Karpas-422 (cell line): Measurements from ENCODE around the gene TMOD3. TPM values are rescaled to one million over a fixed set of nuclear protein-coding genes. Genes with fewer than 3 reads are reported as not detected.

Experiments used
- DNase-seq: peaks from one replicate; pipeline ENCODE4 v3.0.0-alpha.2; 2015
- H2AFZ ChIP-seq: fragments of 200-600 bp; sonication (generic); 2 replicates; pipeline ENCODE4 v1.6.1; 2014; ENCODE audit warnings: antibody characterized with exemption, low read length, mixed read lengths
- H3K27ac ChIP-seq: fragments of 200-600 bp; sonication (generic); 2 replicates; pipeline ENCODE4 v1.5.1; 2014; ENCODE audit warnings: mild to moderate bottlenecking, low read length, moderate library complexity
- H3K27me3 ChIP-seq: fragments of 200-600 bp; sonication (generic); 2 replicates; pipeline ENCODE4 v1.6.1; 2014; ENCODE audit warnings: low read length, mixed read lengths
- H3K36me3 ChIP-seq: fragments of 200-600 bp; sonication (generic); 2 replicates; pipeline ENCODE4 v1.6.1; 2014; ENCODE audit warnings: low read length, mixed read lengths; ENCODE audit not compliant: insufficient read depth
- H3K4me1 ChIP-seq: fragments of 200-600 bp; sonication (generic); 2 replicates; pipeline ENCODE4 v1.6.1; 2014; ENCODE audit warnings: mild to moderate bottlenecking, low read length, mixed read lengths
- H3K4me2 ChIP-seq: fragments of 200-600 bp; sonication (generic); 2 replicates; pipeline ENCODE4 v1.6.1; 2014; ENCODE audit warnings: low read length, low read depth, mild to moderate bottlenecking; ENCODE audit not compliant: poor library complexity, severe bottlenecking
- H3K4me3 ChIP-seq: fragments of 200-600 bp; sonication (generic); 2 replicates; pipeline ENCODE4 v1.5.1; 2014; ENCODE audit warnings: mild to moderate bottlenecking, antibody characterized with exemption, low read length, mixed read lengths
- H3K79me2 ChIP-seq: fragments of 200-600 bp; sonication (generic); 2 replicates; pipeline ENCODE4 v1.6.1; 2014; ENCODE audit warnings: mild to moderate bottlenecking, low read length, mixed read lengths
- H3K9ac ChIP-seq: fragments of 200-600 bp; sonication (generic); 2 replicates; pipeline ENCODE4 v1.6.0; 2014; ENCODE audit warnings: low read length
- H3K9me2 ChIP-seq: fragments of 200-600 bp; sonication (generic), shearing (Covaris generic); replicated peaks from 2 replicates; pipeline ENCODE4 v1.6.0; 2014; ENCODE audit warnings: mild to moderate bottlenecking, low read length, moderate library complexity; ENCODE audit not compliant: insufficient read depth
- H3K9me3 ChIP-seq: fragments of 300-700, 200-600 bp; sonication (generic); 2 replicates; pipeline ENCODE4 v1.6.1; 2014; ENCODE audit warnings: low read length, mixed read lengths
- H4K20me1 ChIP-seq: fragments of 200-600 bp; sonication (generic); 2 replicates; pipeline ENCODE4 v1.6.1; 2014; ENCODE audit warnings: mild to moderate bottlenecking, antibody characterized with exemption, low read length, low read depth; ENCODE audit not compliant: insufficient read depth
- total RNA-seq: library from RNA; depleted of rRNA; stranded (reverse); fragments of >200 nt; shearing (Covaris generic); gene quantifications from 2 replicates; pipeline ENCODE4 v1.2.3, GENCODE V29; 2014; ENCODE audit warnings: low replicate concordance

TMOD3 gene
- total RNA-seq, 1 experiment from 2014 or later, result 13.7 TPM

GRCh38 chr15:51888593-51889195, 59.2 kb downstream of the TMOD3 start:
- Histone ChIP-seq H3K27me3 (no peaks in the 10 kb centered on the region), H3K9me3 (no peaks in the 10 kb centered on the region), H3K9ac (no peak overlapping the region), H3K27ac (no peak overlapping the region), H3K4me1 (no peaks in the 10 kb centered on the region), H3K9me2 (no peaks in the 10 kb centered on the region), H3K79me2 (no peaks in the 10 kb centered on the region), H2AFZ (no peak overlapping the region), H3K4me2 (no peak overlapping the region), H3K4me3 (no peak overlapping the region), H4K20me1 (no peaks in the 10 kb centered on the region), H3K36me3 (no peaks in the 10 kb centered on the region)
- peak; percentile 71 for DNase-seq

- Histone ChIP-seq H2AFZ (no peak overlapping the region), H3K9me3 (no peaks in the 10 kb centered on the region), H4K20me1 (no peaks in the 10 kb centered on the region), H3K4me1 (no peaks in the 10 kb centered on the region), H3K27ac (no peak overlapping the region), H3K36me3 (no peaks in the 10 kb centered on the region), H3K4me2 (no peak overlapping the region), H3K9ac (no peak overlapping the region), H3K9me2 (no peaks in the 10 kb centered on the region), H3K27me3 (no peaks in the 10 kb centered on the region), H3K79me2 (no peaks in the 10 kb centered on the region), H3K4me3 (no peak overlapping the region)
- DNase-seq, result no peak
Measured at GRCh38 chr15:51889486-51889885, 60.0 kb downstream of the TMOD3 start.

- H3K9me3 ChIP-seq, result no peaks in the 10 kb centered on the region
- no peak overlapping the region for H3K9ac ChIP-seq
- peaks cover 13% of the 10 kb centered on the region for H3K4me1 ChIP-seq
- no peaks in the 10 kb centered on the region for H3K79me2 ChIP-seq
- H3K27me3 ChIP-seq, result no peaks in the 10 kb centered on the region
- no peak overlapping the region for H3K27ac ChIP-seq
- no peak for DNase-seq
- no peak overlapping the region for H2AFZ ChIP-seq
- H3K4me2 ChIP-seq, result no peak overlapping the region
- H3K36me3 ChIP-seq, result peaks cover 5% of the 10 kb centered on the region; the same call in 1 of the 2 replicates
- no peaks in the 10 kb centered on the region for H4K20me1 ChIP-seq
- no peaks in the 10 kb centered on the region for H3K9me2 ChIP-seq
- H3K4me3 ChIP-seq, result no peak overlapping the region
Measured at GRCh38 chr15:51904421-51904820, 75.0 kb downstream of the TMOD3 start.

GRCh38 chr15:51904931-51905330, 75.5 kb downstream of the TMOD3 start:
- Histone ChIP-seq H3K4me1 (peaks cover 13% of the 10 kb centered on the region), H3K9me3 (no peaks in the 10 kb centered on the region), H3K4me3 (no peak overlapping the region), H3K79me2 (no peaks in the 10 kb centered on the region), H3K4me2 (no peak overlapping the region), H2AFZ (no peak overlapping the region), H3K9me2 (no peaks in the 10 kb centered on the region), H3K27me3 (no peaks in the 10 kb centered on the region), H4K20me1 (no peaks in the 10 kb centered on the region), H3K36me3 (peaks cover 5% of the 10 kb centered on the region; the same call in 1 of the 2 replicates), H3K9ac (no peak overlapping the region), H3K27ac (no peak overlapping the region)
- DNase-seq, result no peak

GRCh38 chr15:51907136-51907862, 77.8 kb downstream of the TMOD3 start:
- no peak overlapping the region for H2AFZ ChIP-seq
- H3K4me3 ChIP-seq, result no peak overlapping the region
- no peak for DNase-seq
- no peak overlapping the region for H3K9ac ChIP-seq
- no peaks in the 10 kb centered on the region for H3K79me2 ChIP-seq
- no peaks in the 10 kb centered on the region for H3K36me3 ChIP-seq
- H3K9me3 ChIP-seq, result no peaks in the 10 kb centered on the region
- H3K9me2 ChIP-seq, result no peaks in the 10 kb centered on the region
- peaks cover 13% of the 10 kb centered on the region for H3K4me1 ChIP-seq
- H3K4me2 ChIP-seq, result no peak overlapping the region
- no peaks in the 10 kb centered on the region for H3K27me3 ChIP-seq
- no peak overlapping the region for H3K27ac ChIP-seq
- H4K20me1 ChIP-seq, result no peaks in the 10 kb centered on the region

GRCh38 chr15:51908316-51908715, 78.9 kb downstream of the TMOD3 start:
- H3K36me3 ChIP-seq, result no peaks in the 10 kb centered on the region
- no peak overlapping the region for H3K4me2 ChIP-seq
- H2AFZ ChIP-seq, result no peak overlapping the region
- no peak overlapping the region for H3K27ac ChIP-seq
- peaks cover 13% of the 10 kb centered on the region for H3K4me1 ChIP-seq
- no peak overlapping the region for H3K4me3 ChIP-seq
- H3K9me2 ChIP-seq, result no peaks in the 10 kb centered on the region
- no peaks in the 10 kb centered on the region for H3K27me3 ChIP-seq
- no peaks in the 10 kb centered on the region for H3K79me2 ChIP-seq
- H4K20me1 ChIP-seq, result no peaks in the 10 kb centered on the region
- no peak overlapping the region for H3K9ac ChIP-seq
- DNase-seq, result no peak
- H3K9me3 ChIP-seq, result no peaks in the 10 kb centered on the region

- no peak overlapping the region for H3K27ac ChIP-seq
- H4K20me1 ChIP-seq, result no peaks in the 10 kb centered on the region
- H3K9me2 ChIP-seq, result no peaks in the 10 kb centered on the region
- no peaks in the 10 kb centered on the region for H3K27me3 ChIP-seq
- H2AFZ ChIP-seq, result no peak overlapping the region
- no peak overlapping the region for H3K4me3 ChIP-seq
- 0 out of 2 replicates have a peak, but pooled peaks cover 2% of the 10 kb centered on the region for H3K36me3 ChIP-seq
- H3K79me2 ChIP-seq, result no peaks in the 10 kb centered on the region
- DNase-seq, result no peak
- no peak overlapping the region for H3K9ac ChIP-seq
- H3K4me2 ChIP-seq, result no peak overlapping the region
- H3K4me1 ChIP-seq, result peaks cover 13% of the 10 kb centered on the region
- no peaks in the 10 kb centered on the region for H3K9me3 ChIP-seq
Measured at GRCh38 chr15:51909584-51909983, 80.1 kb downstream of the TMOD3 start.

GRCh38 chr15:51912528-51912927, 83.1 kb downstream of the TMOD3 start:
- Histone ChIP-seq H2AFZ (no peak overlapping the region), H3K27ac (no peak overlapping the region), H3K9me2 (no peaks in the 10 kb centered on the region), H3K27me3 (no peaks in the 10 kb centered on the region), H3K9ac (no peak overlapping the region), H3K4me1 (peaks cover 12% of the 10 kb centered on the region), H3K9me3 (no peaks in the 10 kb centered on the region), H3K79me2 (no peaks in the 10 kb centered on the region), H3K4me3 (no peak overlapping the region), H3K36me3 (0 out of 2 replicates have a peak, but pooled peaks cover 2% of the 10 kb centered on the region), H4K20me1 (no peaks in the 10 kb centered on the region), H3K4me2 (no peak overlapping the region)
- no peak for DNase-seq
